Thoracic aorta (tissue), 2 donors: ENCODE data around the gene MAPK8. TPM values are rescaled to one million over a fixed set of nuclear protein-coding genes. Genes with fewer than 3 reads are reported as not detected.
A peak's percentile ranks its signal among the peaks of the same experiment; 100 is the strongest.

ENCODE experiments used
- ATAC-seq: fragments of 150-250 bp; one replicate; pipeline ENCODE4 v1.8.0; 2017; ENCODE audit warnings: low read depth; ENCODE audit not compliant: insufficient number of reproducible peaks, low FRiP score
- DNase-seq: peaks from one replicate; pipeline ENCODE4 v3.0.0-alpha.2; 2020; ENCODE audit warnings: low spot score
- H3K27ac ChIP-seq, 2 donors: fragments of 200-600 bp; sonication (generic); 1 replicate in 1 of 2; 2 replicates in 1 of 2; pipeline ENCODE4 v1.5.1; 2016; ENCODE audit warnings: mild to moderate bottlenecking in 2 of 2, moderate library complexity in 2 of 2
- H3K27me3 ChIP-seq: fragments of 200-600 bp; sonication (generic); replicated peaks from 2 replicates; pipeline ENCODE4 v1.6.0; 2016; ENCODE audit warnings: mild to moderate bottlenecking; ENCODE audit not compliant: insufficient read depth
- H3K36me3 ChIP-seq: fragments of 200-600 bp; sonication (generic); one replicate; pipeline ENCODE4 v1.5.1; 2016
- H3K4me1 ChIP-seq, 2 donors: fragments of 200-600 bp; sonication (generic); 1 replicate in 1 of 2; 2 replicates in 1 of 2; pipeline versions ENCODE4 v1.5.1 to v1.6.0; 2016; ENCODE audit warnings: low read depth in 2 of 2, mild to moderate bottlenecking in 1 of 2; ENCODE audit not compliant: control insufficient read depth in 1 of 2
- H3K4me3 ChIP-seq: fragments of 200-600 bp; sonication (generic); 2 replicates; pipeline ENCODE4 v1.5.1; 2016; ENCODE audit warnings: mild to moderate bottlenecking
- H3K9me3 ChIP-seq: fragments of 200-600 bp; sonication (generic); 2 replicates; pipeline ENCODE4 v1.5.1; 2016
- CTCF ChIP-seq: fragments of 200-600 bp; sonication (generic); IDR thresholded peaks from one replicate; pipeline ENCODE4 v1.5.1; 2019; ENCODE audit warnings: antibody characterized with exemption
- total RNA-seq, 2 donors: library from RNA; depleted of rRNA; stranded (reverse); fragments of >200 nt; gene quantifications; one replicate each; pipeline versions ENCODE4 v1.1.0 to v1.2.3, GENCODE V29; 2016

Gene MAPK8
- total RNA-seq, result 10 to 100 TPM; 19.5 to 57.4 TPM

GRCh38 chr10:48306265-48306869, at the start of gene MAPK8:
Gene MAPK8 (plus strand): TSS chr10:48306677. CDS start chr10:48401661, 94,984 bp downstream.
- H3K4me1 ChIP-seq, result peaks cover 8 to 20% of the 10 kb centered on the region in 2 donors
- no peaks in the 10 kb centered on the region for H3K27me3 ChIP-seq
- H3K27ac ChIP-seq, result peak within 1 kb of the TSS; percentile 83 to 85
- peak within 1 kb of the TSS; percentile 91 for H3K4me3 ChIP-seq
- H3K36me3 ChIP-seq, result no peaks in the 10 kb centered on the region
- no peaks in the 10 kb centered on the region for H3K9me3 ChIP-seq
- DNase-seq (peak; percentile 60), ATAC-seq (peak; percentile 84)
- no peak for TF ChIP-seq CTCF

- no peak for TF ChIP-seq CTCF
- DNase-seq, result no peak
- no peaks in the 10 kb centered on the region for H3K27me3 ChIP-seq
- no peak for ATAC-seq
- no peak overlapping the region for H3K4me3 ChIP-seq
- no peaks in the 10 kb centered on the region for H3K4me1 ChIP-seq
- no peaks in the 10 kb centered on the region for H3K9me3 ChIP-seq
- no peak overlapping the region for H3K27ac ChIP-seq
- H3K36me3 ChIP-seq, result no peaks in the 10 kb centered on the region
These were observed 49.0 kb upstream of the MAPK8 start for GRCh38 chr10:48257407-48257961.

GRCh38 chr10:48258105-48258504, 48.4 kb upstream of the MAPK8 start:
- TF ChIP-seq CTCF, result no peak
- DNase-seq (no peak), ATAC-seq (no peak)

GRCh38 chr10:48266528-48266927, 39.9 kb upstream of the MAPK8 start:
- Histone ChIP-seq H3K4me3 (no peak overlapping the region), H3K9me3 (no peaks in the 10 kb centered on the region), H3K27ac (no peak overlapping the region), H3K27me3 (no peaks in the 10 kb centered on the region), H3K36me3 (no peaks in the 10 kb centered on the region), H3K4me1 (no peaks in the 10 kb centered on the region)
- no peak for TF ChIP-seq CTCF
- ATAC-seq (no peak), DNase-seq (no peak)

More at GRCh38 chr10:48258105-48258504, 48.4 kb upstream of the MAPK8 start:
- Histone ChIP-seq H3K9me3 (no peaks in the 10 kb centered on the region), H3K36me3 (no peaks in the 10 kb centered on the region), H3K4me3 (no peak overlapping the region), H3K27me3 (no peaks in the 10 kb centered on the region), H3K27ac (no peak overlapping the region), H3K4me1 (no peaks in the 10 kb centered on the region)

- Histone ChIP-seq H3K4me1 (no peaks in the 10 kb centered on the region), H3K27ac (no peak overlapping the region), H3K9me3 (no peaks in the 10 kb centered on the region), H3K36me3 (no peaks in the 10 kb centered on the region), H3K27me3 (no peaks in the 10 kb centered on the region), H3K4me3 (no peak overlapping the region)
- DNase-seq, result no peak
- TF ChIP-seq CTCF, result no peak
- no peak for ATAC-seq
These were observed 35.3 kb upstream of the MAPK8 start for GRCh38 chr10:48271047-48271730.
